ENCODE measurements around the gene NEU2.
A peak's percentile ranks its signal among the peaks of the same experiment; 100 is the strongest.
"Not testable (repeated sequence)": the region's sequence is repeated elsewhere in the genome, so short reads cannot be mapped to it uniquely, and the experiment has no call there.

NEU2 gene

GRCh38 chr2:233010569-233011267 is 21.8 kb upstream of the NEU2 start:
- no peak for DNase-seq

- no peak for DNase-seq
Observed at GRCh38 chr2:233011268-233011650, 21.2 kb upstream of the NEU2 start.

GRCh38 chr2:233011702-233012131 is 20.8 kb upstream of the NEU2 start:
- no peak for DNase-seq

GRCh38 chr2:233012301-233012971 is 20.0 kb upstream of the NEU2 start:
- no peak for DNase-seq

- no peak for DNase-seq
Observed at GRCh38 chr2:233013027-233013461, 19.4 kb upstream of the NEU2 start, which contains the start of gene NGEF. Gene NGEF, minus strand, starts transcription at chr2:233013256. Its CDS starts 38,366 bp downstream, at chr2:232974890.

GRCh38 chr2:233013650-233014049 is 18.8 kb upstream of the NEU2 start:
- no peak for DNase-seq

GRCh38 chr2:233015019-233015645 is 17.3 kb upstream of the NEU2 start:
- DNase-seq, result no peak

- DNase-seq, result no peak
Observed at GRCh38 chr2:233017947-233018346, 14.5 kb upstream of the NEU2 start.

- not testable (repeated sequence) for DNase-seq
Observed at GRCh38 chr2:233019610-233020009, 12.9 kb upstream of the NEU2 start.

GRCh38 chr2:233020454-233020853 is 12.0 kb upstream of the NEU2 start:
- DNase-seq, result no peak

GRCh38 chr2:233021771-233022170 is 10.7 kb upstream of the NEU2 start:
- DNase-seq, result no peak

GRCh38 chr2:233022561-233022960 is 9.9 kb upstream of the NEU2 start:
- DNase-seq, result no peak

- no peak for DNase-seq
Observed at GRCh38 chr2:233023007-233023760, 9.3 kb upstream of the NEU2 start.

- DNase-seq, result no peak
Observed at GRCh38 chr2:233023761-233024410, 8.6 kb upstream of the NEU2 start.

- no peak for DNase-seq
Observed at GRCh38 chr2:233025706-233026105, 6.8 kb upstream of the NEU2 start.

GRCh38 chr2:233026198-233026813 is 6.2 kb upstream of the NEU2 start:
- DNase-seq, result no peak

- no peak for DNase-seq
Observed at GRCh38 chr2:233029321-233029720, 3.2 kb upstream of the NEU2 start.

GRCh38 chr2:233031556-233032500 is 644 bp upstream of the NEU2 start:
- no peak for DNase-seq

- DNase-seq, result peak; percentile 62
Observed at GRCh38 chr2:233033672-233034071, 1.2 kb downstream of the NEU2 start.

GRCh38 chr2:233034091-233034882 is 1.8 kb downstream of the NEU2 start:
- DNase-seq, result no peak

Measured in activated CD4-positive, alpha-beta T cell treated with anti-CD3 and anti-CD28 coated beads for 48 hours (primary cell).